Transverse colon (tissue), 4 donors: Measurements from ENCODE around the gene PPDPF.

Source experiments
- CTCF ChIP-seq, 5 experiments: fragments of 200-600 bp in 3 of 5; fragments of 450-650 bp in 2 of 5; sonication (generic) in 3 of 5; IDR thresholded peaks; 1 replicate in 2 of 5; 2 replicates in 3 of 5; pipeline ENCODE4 v1.5.1; 2016 to 2017; ENCODE audit warnings: antibody characterized with exemption in 5 of 5, inconsistent platforms in 3 of 5, mild to moderate bottlenecking in 2 of 5, moderate library complexity in 1 of 5
- POLR2A ChIP-seq: fragments of 450-650 bp; IDR thresholded peaks from one replicate; pipeline ENCODE4 v1.6.1; 2016; ENCODE audit warnings: antibody characterized with exemption, mild to moderate bottlenecking, moderate library complexity
- POLR2AphosphoS5 ChIP-seq, 3 donors: sonication (generic); formaldehyde crosslinking; IDR thresholded peaks; one replicate each; pipeline ENCODE4 v1.6.1; 2016; ENCODE audit warnings: antibody characterized with exemption in 3 of 3

- TF ChIP-seq CTCF (IDR thresholded peaks at IDR 0.05) (no peak), POLR2A (no peak), POLR2AphosphoS5 (IDR thresholded peaks at IDR 0.05) (no peak)
Observed at GRCh38 chr20:63513207-63513606, 7.4 kb upstream of the PPDPF start.
